ENCODE measurements around the gene VSIG10L2. TPM values are rescaled to one million over a fixed set of nuclear protein-coding genes. Genes with fewer than 3 reads are reported as not detected.

Gene VSIG10L2
- total and polyA plus RNA-seq, 4 donors = 0.48 TPM; not detected in 3

DNA sequence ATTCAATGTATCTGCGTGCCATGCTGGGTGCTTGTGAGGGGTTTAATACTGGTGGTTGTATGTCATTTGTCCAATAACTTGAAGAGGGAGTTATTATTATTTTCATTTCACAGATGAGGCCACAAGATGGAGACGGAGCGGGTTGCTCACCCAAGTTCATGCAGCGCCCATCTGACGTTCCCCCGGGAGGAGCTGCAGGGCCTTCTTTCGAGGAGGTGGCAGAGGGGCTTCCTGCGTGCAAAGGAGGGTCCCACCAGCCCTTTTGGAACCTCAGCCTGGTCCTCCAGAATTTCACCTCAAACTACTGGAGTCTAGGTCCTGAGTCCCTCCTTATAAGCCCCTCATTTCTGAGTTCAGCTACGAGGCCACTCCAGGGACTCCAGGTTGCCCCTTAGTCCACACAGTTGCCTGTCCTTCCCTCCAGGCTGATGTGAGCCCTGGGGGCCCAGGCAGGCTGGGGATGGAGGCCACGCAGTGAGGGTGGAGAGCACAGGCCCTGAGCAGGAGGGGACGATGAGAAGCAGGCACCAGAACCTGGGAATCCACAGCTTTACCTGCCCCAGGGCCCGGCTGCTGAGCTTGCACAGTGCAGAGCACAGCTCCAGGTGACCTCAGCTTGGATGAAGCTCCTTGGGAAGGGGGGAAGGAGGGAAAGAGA lies 2.9 kb upstream of the VSIG10L2 start:
- no peaks in the 10 kb centered on the region for H3K36me3 ChIP-seq (ENCODE audit: control insufficient read depth in 1 of 2, insufficient read depth in 2 of 2, low read length in 1 of 2)
- H3K4me1 ChIP-seq (ENCODE audit: control insufficient read depth in 1 of 2, insufficient read depth in 2 of 2, low read length in 2 of 2) = no peaks in the 10 kb centered on the region
- 83 to 86% methylated on average over 12 of the region's 12 CpGs for WGBS, 2 donors
- H3K9me3 ChIP-seq (ENCODE audit: control insufficient read depth, low read length) = no peaks in the 10 kb centered on the region
- intact Hi-C loops (cut with DNase I) = loop anchor here in 1 of 2 donors (1.0 kb wide), 1 partner anchor 251 kb away; no protein-coding TSS in a partner anchor
- ATAC-seq (ENCODE audit: low FRiP score) (no peak), DNase-seq (peak; percentile 17 to 56)
- no peak overlapping the region for H3K4me3 ChIP-seq (ENCODE audit: low read length in 2 of 2)
- H3K27me3 ChIP-seq (ENCODE audit: control insufficient read depth in 1 of 2, insufficient read depth in 2 of 2, low read length in 1 of 2) = no peaks in the 10 kb centered on the region
- no peak overlapping the region for H3K27ac ChIP-seq (ENCODE audit: low read depth in 1 of 2, low read length in 2 of 2)

DNA sequence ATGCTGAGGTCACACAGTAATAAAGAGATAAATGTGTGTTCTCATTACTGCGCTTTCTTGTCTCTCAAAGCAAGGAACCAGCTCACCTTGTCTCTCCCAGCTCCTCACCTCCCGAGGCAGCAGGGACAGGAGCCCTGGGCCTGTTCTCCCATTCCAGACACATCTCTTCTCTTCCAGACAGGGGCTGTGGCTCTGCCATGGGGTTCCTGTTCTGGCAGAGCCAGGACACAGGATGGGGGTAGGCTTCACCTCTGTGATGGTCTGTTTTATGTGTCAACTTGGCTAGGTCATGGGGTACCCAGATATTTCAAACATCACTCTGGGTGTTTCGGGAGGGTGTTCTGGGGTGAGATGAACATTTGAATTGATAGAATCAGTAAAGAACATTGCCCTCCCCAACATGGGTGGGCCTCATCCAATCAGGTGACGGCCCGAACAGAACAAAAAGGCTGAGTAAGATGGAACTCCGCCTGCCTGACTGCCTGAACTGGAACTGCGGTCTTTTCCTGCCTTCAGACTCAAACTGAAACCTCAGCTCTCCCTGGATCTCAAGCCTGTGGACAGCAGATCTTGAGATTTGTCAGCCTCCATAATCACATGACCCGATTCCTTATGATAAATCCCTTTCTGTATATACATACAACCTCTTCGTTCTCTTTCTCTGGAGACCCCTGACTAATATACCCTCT lies 2.0 kb upstream of the VSIG10L2 start:
- DNase-seq (no peak), ATAC-seq (ENCODE audit: low FRiP score) (no peak)
- no peaks in the 10 kb centered on the region for H3K27me3 ChIP-seq (ENCODE audit: control insufficient read depth in 1 of 2, insufficient read depth in 2 of 2, low read length in 1 of 2)
- no peaks in the 10 kb centered on the region for H3K36me3 ChIP-seq (ENCODE audit: control insufficient read depth in 1 of 2, insufficient read depth in 2 of 2, low read length in 1 of 2)
- no peaks in the 10 kb centered on the region for H3K4me1 ChIP-seq (ENCODE audit: control insufficient read depth in 1 of 2, insufficient read depth in 2 of 2, low read length in 2 of 2)
- H3K4me3 ChIP-seq (ENCODE audit: low read length in 2 of 2) = no peak overlapping the region
- WGBS, 2 donors = 85 to 93% methylated on average over 9 of the region's 9 CpGs
- intact Hi-C loops (cut with DNase I) = no loop called here
- H3K27ac ChIP-seq (ENCODE audit: low read depth in 1 of 2, low read length in 2 of 2) = no peak overlapping the region
- no peaks in the 10 kb centered on the region for H3K9me3 ChIP-seq (ENCODE audit: control insufficient read depth, low read length)

DNA sequence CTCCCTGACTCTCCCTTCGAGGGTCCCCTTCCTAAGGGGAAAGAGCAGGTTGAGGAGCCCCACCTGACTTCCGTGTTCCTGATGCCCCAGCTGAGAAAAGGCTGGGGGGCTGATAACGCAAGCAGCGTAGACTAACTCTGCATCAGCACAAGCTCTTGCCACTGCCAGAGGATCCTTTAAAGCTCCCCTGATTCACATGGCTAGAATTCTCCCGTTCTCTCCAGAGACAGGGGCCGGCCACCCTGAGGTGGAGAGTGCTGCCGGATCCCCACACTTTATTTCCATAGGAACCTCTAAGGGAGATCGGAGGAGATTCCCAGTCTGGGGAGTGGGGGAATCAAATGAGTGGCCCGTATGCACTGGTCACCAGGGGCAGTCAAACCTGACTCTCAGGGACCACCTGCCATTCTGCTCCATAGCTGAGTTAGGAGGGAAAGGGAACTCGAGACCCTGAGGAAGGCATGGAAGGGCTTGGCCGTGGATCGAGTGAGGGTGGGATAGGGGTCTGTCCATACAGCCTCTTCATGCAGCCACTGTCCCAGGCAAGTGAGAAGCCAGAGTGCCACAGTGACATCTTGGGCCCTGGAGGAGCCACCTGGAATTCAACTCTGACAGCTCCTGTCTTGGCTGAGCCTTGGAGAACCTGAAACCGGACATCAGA lies 1.4 kb upstream of the VSIG10L2 start:
- Histone ChIP-seq H3K36me3 (ENCODE audit: control insufficient read depth in 1 of 2, insufficient read depth in 2 of 2, low read length in 1 of 2) (no peaks in the 10 kb centered on the region), H3K27ac (ENCODE audit: low read depth in 1 of 2, low read length in 2 of 2) (no peak overlapping the region), H3K27me3 (ENCODE audit: control insufficient read depth in 1 of 2, insufficient read depth in 2 of 2, low read length in 1 of 2) (no peaks in the 10 kb centered on the region), H3K9me3 (ENCODE audit: control insufficient read depth, low read length) (no peaks in the 10 kb centered on the region), H3K4me3 (ENCODE audit: low read length in 2 of 2) (no peak overlapping the region), H3K4me1 (ENCODE audit: control insufficient read depth in 1 of 2, insufficient read depth in 2 of 2, low read length in 2 of 2) (no peaks in the 10 kb centered on the region)
- WGBS, 2 donors = 68 to 79% methylated on average over 13 of the region's 13 CpGs
- DNase-seq (peak in 1 of 2 donors; percentile 41), ATAC-seq (ENCODE audit: low FRiP score) (no peak)
- intact Hi-C loops (cut with DNase I) = no loop called here

DNA sequence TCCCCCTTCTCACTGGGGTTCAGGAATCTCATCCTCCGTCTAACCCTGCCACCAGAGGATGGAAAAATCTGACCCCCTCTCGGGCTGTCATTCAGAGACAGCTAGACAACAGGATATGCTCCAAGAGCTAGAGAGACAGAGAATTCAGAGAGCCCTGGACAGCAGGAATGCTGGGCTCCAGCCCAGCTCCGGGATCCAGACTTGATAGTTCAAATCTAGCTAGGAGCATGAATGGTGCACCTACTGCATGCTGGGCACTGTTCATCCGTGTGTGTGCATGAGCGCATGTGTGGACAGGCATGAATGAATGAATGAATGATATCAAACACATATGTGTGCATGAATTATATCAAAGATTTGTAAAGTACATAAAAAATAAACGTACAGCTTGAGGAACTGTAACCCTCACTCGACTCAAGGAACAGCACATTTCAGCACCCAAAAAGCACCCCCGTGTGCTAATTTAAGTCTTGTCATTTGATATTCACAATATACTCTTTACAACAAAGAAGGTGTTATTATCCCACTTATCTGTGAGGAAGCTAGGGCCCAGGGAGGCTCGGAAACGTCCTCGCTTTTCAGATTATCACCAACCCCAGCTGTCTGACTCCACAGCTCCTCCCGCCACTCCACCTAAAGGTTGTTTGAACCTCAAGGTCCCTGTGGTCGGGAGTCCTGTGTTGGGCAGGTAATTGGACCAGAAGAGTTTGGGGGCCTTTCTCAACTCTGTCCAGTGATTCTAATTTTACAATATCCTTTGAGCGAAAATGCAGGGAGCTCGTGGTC lies 640 bp upstream of the VSIG10L2 start:
- WGBS, 2 donors = 66 to 68% methylated on average over 15 of the region's 15 CpGs
- Histone ChIP-seq H3K36me3 (ENCODE audit: control insufficient read depth in 1 of 2, insufficient read depth in 2 of 2, low read length in 1 of 2) (no peaks in the 10 kb centered on the region), H3K27me3 (ENCODE audit: control insufficient read depth in 1 of 2, insufficient read depth in 2 of 2, low read length in 1 of 2) (no peaks in the 10 kb centered on the region), H3K4me1 (ENCODE audit: control insufficient read depth in 1 of 2, insufficient read depth in 2 of 2, low read length in 2 of 2) (no peaks in the 10 kb centered on the region), H3K27ac (ENCODE audit: low read depth in 1 of 2, low read length in 2 of 2) (no peak overlapping the region), H3K4me3 (ENCODE audit: low read length in 2 of 2) (no peak overlapping the region), H3K9me3 (ENCODE audit: control insufficient read depth, low read length) (no peaks in the 10 kb centered on the region)
- DNase-seq (peak in 1 of 2 donors; percentile 38), ATAC-seq (ENCODE audit: low FRiP score) (no peak)
- intact Hi-C loops (cut with DNase I) = no loop called here

DNA sequence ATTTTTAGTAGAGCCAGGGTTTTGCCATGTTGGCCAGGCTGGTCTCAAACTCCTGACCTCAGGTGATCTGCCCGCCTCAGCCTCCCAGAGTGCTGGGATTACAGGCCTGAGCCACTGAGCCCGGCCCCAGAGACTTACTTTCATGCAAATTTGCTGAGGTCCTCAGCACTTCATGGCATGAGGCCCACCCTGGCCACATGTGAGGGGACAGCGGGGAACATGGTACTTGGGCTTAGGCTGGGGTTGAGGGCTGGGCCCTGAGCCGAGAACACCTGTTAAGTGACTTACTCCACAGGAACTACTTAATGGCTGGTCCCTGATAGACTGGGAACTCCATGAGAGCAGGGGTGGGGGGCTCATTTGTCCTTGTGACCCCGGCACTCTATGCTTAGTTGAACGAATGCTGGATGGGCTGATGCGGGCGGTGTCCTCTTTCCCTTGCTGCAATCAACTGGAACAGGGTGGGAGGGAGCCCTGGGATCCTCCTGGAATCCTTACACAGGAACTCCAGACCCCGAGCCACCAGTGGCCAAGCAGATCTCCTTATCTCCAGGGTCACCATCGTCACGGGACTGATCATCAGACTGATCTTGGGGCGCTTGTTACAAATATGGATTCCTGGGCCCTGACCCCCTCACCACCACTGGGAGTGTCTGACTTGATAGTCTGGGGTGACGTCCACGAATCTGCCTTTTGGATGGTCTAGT lies 1.0 kb downstream of the VSIG10L2 start:
- Histone ChIP-seq H3K27me3 (ENCODE audit: control insufficient read depth in 1 of 2, insufficient read depth in 2 of 2, low read length in 1 of 2) (no peaks in the 10 kb centered on the region), H3K27ac (ENCODE audit: low read depth in 1 of 2, low read length in 2 of 2) (no peak overlapping the region), H3K9me3 (ENCODE audit: control insufficient read depth, low read length) (no peaks in the 10 kb centered on the region), H3K4me1 (ENCODE audit: control insufficient read depth in 1 of 2, insufficient read depth in 2 of 2, low read length in 2 of 2) (no peaks in the 10 kb centered on the region), H3K4me3 (ENCODE audit: low read length in 2 of 2) (no peak overlapping the region), H3K36me3 (ENCODE audit: control insufficient read depth in 1 of 2, insufficient read depth in 2 of 2, low read length in 1 of 2) (no peaks in the 10 kb centered on the region)
- DNase-seq (peak in 1 of 2 donors; percentile 64), ATAC-seq (ENCODE audit: low FRiP score) (no peak)
- WGBS, 2 donors = 94 to 95% methylated on average over 14 of the region's 14 CpGs
- intact Hi-C loops (cut with DNase I) = no loop called here

DNA sequence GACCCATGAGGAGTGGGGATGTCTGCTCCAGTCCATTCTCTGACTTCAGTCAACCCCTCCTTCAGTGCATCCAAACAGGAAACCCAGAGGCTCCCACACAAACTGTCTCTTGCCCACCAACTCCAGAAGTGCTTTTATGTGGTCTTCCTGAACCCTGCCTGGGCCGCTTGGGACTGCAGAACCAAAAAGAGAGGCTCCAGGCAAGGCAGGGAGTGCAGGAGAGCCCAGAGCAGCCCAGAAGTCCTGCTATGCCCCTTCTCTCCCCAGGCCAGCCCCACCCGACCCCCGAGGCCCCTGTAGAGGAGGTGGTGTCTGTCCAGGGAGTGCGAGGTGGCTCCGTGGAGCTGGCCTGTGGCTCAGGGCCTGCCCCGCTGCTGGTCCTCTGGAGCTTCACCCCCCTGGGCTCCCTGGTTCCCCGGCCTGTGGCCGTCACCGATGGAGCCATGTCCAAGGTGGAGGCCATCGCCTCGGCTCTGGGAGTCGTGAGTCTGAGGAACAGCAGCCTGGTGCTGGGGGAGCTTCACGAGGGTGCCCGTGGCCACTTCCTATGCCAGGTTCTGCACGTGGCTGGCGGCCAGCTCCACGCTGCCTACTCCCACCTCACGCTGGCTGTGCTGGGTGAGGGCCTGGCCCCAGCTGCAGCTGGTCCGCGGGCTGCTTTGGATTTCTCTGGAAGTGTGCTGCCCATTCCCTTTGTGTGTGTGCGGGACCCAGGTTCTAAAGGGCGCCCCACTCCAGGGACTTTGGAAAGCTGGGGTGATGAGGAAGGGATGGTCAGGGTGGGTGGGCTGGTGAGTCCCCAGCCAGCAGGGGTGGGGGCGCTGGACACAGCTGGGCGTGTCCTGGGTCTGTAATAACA lies 1.8 kb downstream of the VSIG10L2 start:
- ATAC-seq (ENCODE audit: low FRiP score) (no peak), DNase-seq (no peak)
- Histone ChIP-seq H3K9me3 (ENCODE audit: control insufficient read depth, low read length) (no peaks in the 10 kb centered on the region), H3K27me3 (ENCODE audit: control insufficient read depth in 1 of 2, insufficient read depth in 2 of 2, low read length in 1 of 2) (no peaks in the 10 kb centered on the region), H3K27ac (ENCODE audit: low read depth in 1 of 2, low read length in 2 of 2) (no peak overlapping the region), H3K4me3 (ENCODE audit: low read length in 2 of 2) (no peak overlapping the region), H3K36me3 (ENCODE audit: control insufficient read depth in 1 of 2, insufficient read depth in 2 of 2, low read length in 1 of 2) (no peaks in the 10 kb centered on the region), H3K4me1 (ENCODE audit: control insufficient read depth in 1 of 2, insufficient read depth in 2 of 2, low read length in 2 of 2) (no peaks in the 10 kb centered on the region)
- 88% methylated on average over 23 to 24 of the region's 24 CpGs for WGBS, 2 donors
- intact Hi-C loops (cut with DNase I) = no loop called here

DNA sequence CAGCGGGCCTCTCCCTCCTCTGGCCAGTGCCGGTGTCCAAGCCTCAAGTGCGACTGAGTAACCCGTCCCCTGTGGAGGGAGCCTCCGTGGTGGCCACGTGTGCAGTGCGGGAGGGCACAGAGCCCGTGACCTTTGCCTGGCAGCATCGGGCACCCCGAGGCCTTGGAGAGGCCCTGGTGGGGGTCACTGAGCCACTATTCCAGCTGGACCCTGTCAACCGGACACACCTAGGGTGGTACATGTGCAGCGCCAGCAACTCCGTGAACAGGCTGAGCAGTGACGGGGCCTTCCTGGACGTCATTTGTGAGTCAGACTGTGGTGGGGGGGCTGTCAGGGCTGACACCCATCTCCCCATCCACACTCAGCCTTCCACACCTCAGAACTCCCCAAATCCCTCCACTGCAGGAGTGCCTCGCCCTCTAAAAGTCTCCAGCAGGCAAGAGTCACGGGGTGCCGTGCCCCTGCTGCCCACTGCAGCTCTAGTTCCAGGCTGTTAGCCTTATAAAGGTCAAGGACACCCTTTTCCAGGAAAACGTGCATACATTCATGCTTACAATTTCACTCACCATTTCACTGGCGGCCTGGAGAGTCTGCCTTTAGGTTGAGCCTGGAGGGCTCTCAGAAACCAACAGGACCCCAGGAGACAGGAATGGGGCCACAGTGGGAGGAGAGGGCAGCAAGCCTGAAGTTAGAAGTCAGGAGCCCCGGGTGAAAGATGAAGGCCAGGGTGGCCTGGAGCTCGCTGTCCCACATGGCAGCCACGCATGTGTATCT lies 2.6 kb downstream of the VSIG10L2 start:
- 85 to 87% methylated on average over 22 to 23 of the region's 23 CpGs for WGBS, 2 donors
- Histone ChIP-seq H3K36me3 (ENCODE audit: control insufficient read depth in 1 of 2, insufficient read depth in 2 of 2, low read length in 1 of 2) (no peaks in the 10 kb centered on the region), H3K4me1 (ENCODE audit: control insufficient read depth in 1 of 2, insufficient read depth in 2 of 2, low read length in 2 of 2) (no peaks in the 10 kb centered on the region), H3K4me3 (ENCODE audit: low read length in 2 of 2) (no peak overlapping the region), H3K9me3 (ENCODE audit: control insufficient read depth, low read length) (no peaks in the 10 kb centered on the region), H3K27ac (ENCODE audit: low read depth in 1 of 2, low read length in 2 of 2) (no peak overlapping the region), H3K27me3 (ENCODE audit: control insufficient read depth in 1 of 2, insufficient read depth in 2 of 2, low read length in 1 of 2) (no peaks in the 10 kb centered on the region)
- ATAC-seq (ENCODE audit: low FRiP score) = no peak
- intact Hi-C loops (cut with DNase I) = no loop called here
- DNase-seq = peak in 1 of 2 donors; percentile 31

All from aorta (tissue), 5 donors.